HepG2 (cell line): ENCODE results near the gene KCNAB2. TPM values are rescaled to one million over a fixed set of nuclear protein-coding genes. Genes with fewer than 3 reads are reported as not detected.

Experiments used
- FOXK1 ChIP-seq: sonication (generic); formaldehyde crosslinking; IDR thresholded peaks from 2 replicates; pipeline ENCODE4 v1.4.0; 2020; ENCODE audit warnings: low read depth, missing genetic modification reagents, borderline replicate concordance
- FOXP1 ChIP-seq, 2 experiments: fragments of 450-650 bp in 1 of 2; IDR thresholded peaks; 2 replicates each; pipeline ENCODE4 v1.6.1; 2017 to 2018; ENCODE audit warnings: antibody characterized with exemption in 1 of 2
- MATR3 ChIP-seq: sonication (generic); formaldehyde crosslinking; IDR thresholded peaks from 2 replicates; pipeline ENCODE4 v1.4.0; 2020; ENCODE audit warnings: missing genetic modification reagents
- MEIS1 ChIP-seq: sonication (generic); formaldehyde crosslinking; IDR thresholded peaks from 2 replicates; pipeline ENCODE4 v1.9.0; 2021; ENCODE audit warnings: mild to moderate bottlenecking, missing genetic modification reagents, moderate library complexity, borderline replicate concordance
- NFKB2 ChIP-seq: sonication (generic); formaldehyde crosslinking; IDR thresholded peaks from 2 replicates; pipeline ENCODE4 v1.4.0; 2020; ENCODE audit warnings: missing genetic modification reagents, borderline replicate concordance
- PHF21A ChIP-seq: sonication (generic); formaldehyde crosslinking; IDR thresholded peaks from 2 replicates; pipeline ENCODE4 v1.5.0; 2020; ENCODE audit warnings: mild to moderate bottlenecking, missing genetic modification reagents
- POLR2AphosphoS2 ChIP-seq: IDR thresholded peaks from 2 replicates; pipeline ENCODE4 v1.6.1; 2011; ENCODE audit warnings: low read depth, low read length, improper control_type of control experiment
- RAD21 ChIP-seq: fragments of 450-650 bp; formaldehyde crosslinking; IDR thresholded peaks from 2 replicates; pipeline ENCODE4 v1.5.0; 2020; ENCODE audit warnings: mild to moderate bottlenecking
- RCOR2 ChIP-seq: IDR thresholded peaks from 2 replicates; pipeline ENCODE4 v1.6.1; 2016; ENCODE audit warnings: missing biosample characterization, missing genetic modification reagents
- RORA ChIP-seq: sonication (generic); formaldehyde crosslinking; IDR thresholded peaks from 2 replicates; pipeline ENCODE4 v1.5.0; 2020; ENCODE audit warnings: mild to moderate bottlenecking, missing genetic modification reagents, moderate library complexity
- SMAD3 ChIP-seq: sonication (generic); formaldehyde crosslinking; IDR thresholded peaks from 2 replicates; pipeline ENCODE4 v1.4.0; 2020; ENCODE audit warnings: missing genetic modification reagents
- SMC3 ChIP-seq: IDR thresholded peaks from 2 replicates; pipeline ENCODE4 v1.6.1; 2011; ENCODE audit warnings: low read length, improper control_type of control experiment
- SRY ChIP-seq: sonication (generic); formaldehyde crosslinking; IDR thresholded peaks from 2 replicates; pipeline ENCODE4 v1.8.0; 2022; ENCODE audit warnings: mild to moderate bottlenecking, missing genetic modification reagents
- ZFP90 ChIP-seq: sonication (generic); formaldehyde crosslinking; IDR thresholded peaks from 2 replicates; pipeline ENCODE4 v1.8.0; 2022; ENCODE audit warnings: missing genetic modification reagents, mild to moderate bottlenecking, inconsistent platforms, borderline replicate concordance
- ZNF3 ChIP-seq: IDR thresholded peaks from 2 replicates; pipeline ENCODE4 v1.7.0; 2017; ENCODE audit warnings: inconsistent platforms
- ZNF331 ChIP-seq: sonication (generic); formaldehyde crosslinking; IDR thresholded peaks from 2 replicates; pipeline ENCODE4 v1.4.0; 2020; ENCODE audit warnings: missing genetic modification reagents
- ZNF614 ChIP-seq: IDR thresholded peaks from 2 replicates; pipeline ENCODE4 v1.6.1; 2018; ENCODE audit warnings: missing biosample characterization, missing genetic modification reagents, inconsistent platforms, borderline replicate concordance
- ZNF7 ChIP-seq: IDR thresholded peaks from 2 replicates; pipeline ENCODE4 v1.6.1; 2016; ENCODE audit warnings: missing biosample characterization, missing genetic modification reagents
- polyA plus RNA-seq, 8 experiments: library from polyadenylated mRNA; depleted of rRNA in 3 of 8; stranded (reverse) in 7 of 8; unstranded in 1 of 8; fragments of >200 nt; fragmentation: Illumina TruSeq in 4 of 8; extraction: Trizol in 4 of 8; gene quantifications; 2 replicates each; pipeline versions ENCODE4 v1.2.1 to v1.2.3, GENCODE V29; 2011 to 2016; ENCODE audit warnings: low read depth in 4 of 8, missing spikeins in 1 of 8, mixed read lengths in 1 of 8; ENCODE audit not compliant: insufficient read depth in 1 of 8
- total RNA-seq, 5 experiments: library from RNA; depleted of rRNA; stranded (reverse); fragments of >200 nt; fragmentation: Illumina TruSeq; extraction: Trizol; gene quantifications; 2 replicates each; pipeline ENCODE4 v1.2.3, GENCODE V29; 2016; ENCODE audit warnings: low read depth in 1 of 5
- TF ChIP-seq, protein P1 (sequence below): sonication (generic); formaldehyde crosslinking; IDR thresholded peaks from 2 replicates; pipeline ENCODE4 v1.9.0; 2022; ENCODE audit warnings: low read depth, missing genetic modification reagents
- TF ChIP-seq, protein P2 (sequence below), 2 experiments: sonication (generic) in 1 of 2; formaldehyde crosslinking in 1 of 2; IDR thresholded peaks; 2 replicates each; pipeline versions ENCODE4 v1.4.0 to v1.6.1; 2016 to 2020; ENCODE audit warnings: borderline replicate concordance in 1 of 2, low read depth in 1 of 2, mild to moderate bottlenecking in 1 of 2, missing genetic modification reagents in 1 of 2
- TF ChIP-seq, protein P3 (sequence below), 2 experiments: IDR thresholded peaks; 2 replicates each; pipeline ENCODE4 v1.6.1; 2011 to 2012; ENCODE audit warnings: low read length in 2 of 2, borderline replicate concordance in 1 of 2, low read depth in 1 of 2, mild to moderate bottlenecking in 1 of 2, moderate library complexity in 1 of 2

KCNAB2 gene
- total and polyA plus RNA-seq, 2 of the 13 experiments (the other 11 are each of a cell fraction or from before 2014, with no cell fraction given): 6.2 to 8.8 TPM

DNA sequence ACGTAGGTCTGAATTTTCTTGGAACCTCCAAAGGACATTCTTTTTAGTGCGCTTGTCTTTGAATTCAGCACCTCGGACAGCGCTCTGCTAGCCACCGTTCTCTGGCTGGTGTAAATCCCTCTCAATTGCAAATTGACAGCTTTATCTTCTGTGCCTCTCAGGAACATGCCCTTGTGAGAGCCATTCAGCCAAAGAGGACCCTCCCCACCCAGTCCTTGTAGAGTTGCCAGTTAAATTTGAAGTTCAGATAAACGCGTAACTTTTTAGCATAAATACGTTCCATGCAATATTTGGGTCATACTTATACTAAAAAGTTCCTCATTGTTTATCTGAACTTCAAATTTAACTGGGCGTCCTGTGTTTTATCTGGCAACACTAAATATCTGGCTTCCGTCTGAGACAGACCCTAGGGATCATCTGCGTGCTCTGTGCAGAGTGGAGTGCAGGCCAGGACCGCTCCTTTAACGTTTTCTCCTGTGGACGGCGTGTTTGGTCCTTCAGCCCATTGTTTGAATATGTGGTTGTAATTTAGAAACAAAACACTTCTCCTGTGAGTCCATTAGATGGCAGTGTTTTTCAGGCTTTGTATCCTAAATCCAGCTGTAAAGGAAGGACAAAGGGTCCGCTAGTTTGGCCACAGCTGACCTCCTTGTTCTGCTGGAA lies 7.0 kb downstream of the KCNAB2 start (continued):
- TF ChIP-seq, protein P1, sequence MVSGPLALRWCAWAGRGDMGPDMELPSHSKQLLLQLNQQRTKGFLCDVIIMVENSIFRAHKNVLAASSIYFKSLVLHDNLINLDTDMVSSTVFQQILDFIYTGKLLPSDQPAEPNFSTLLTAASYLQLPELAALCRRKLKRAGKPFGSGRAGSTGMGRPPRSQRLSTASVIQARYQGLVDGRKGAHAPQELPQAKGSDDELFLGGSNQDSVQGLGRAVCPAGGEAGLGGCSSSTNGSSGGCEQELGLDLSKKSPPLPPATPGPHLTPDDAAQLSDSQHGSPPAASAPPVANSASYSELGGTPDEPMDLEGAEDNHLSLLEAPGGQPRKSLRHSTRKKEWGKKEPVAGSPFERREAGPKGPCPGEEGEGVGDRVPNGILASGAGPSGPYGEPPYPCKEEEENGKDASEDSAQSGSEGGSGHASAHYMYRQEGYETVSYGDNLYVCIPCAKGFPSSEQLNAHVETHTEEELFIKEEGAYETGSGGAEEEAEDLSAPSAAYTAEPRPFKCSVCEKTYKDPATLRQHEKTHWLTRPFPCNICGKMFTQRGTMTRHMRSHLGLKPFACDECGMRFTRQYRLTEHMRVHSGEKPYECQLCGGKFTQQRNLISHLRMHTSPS (CRISPR knock-in tag): no peak
- TF ChIP-seq ZNF3 (CRISPR knock-in tag): 0 out of 2 replicates have a peak, but pooled peaks have one; percentile 25
- no peak; the same call in 1 of the 2 replicates for TF ChIP-seq NFKB2
- 0 out of 2 replicates have a peak, but pooled peaks have one; percentile 63 for TF ChIP-seq SMAD3 (CRISPR knock-in tag)
- TF ChIP-seq ZNF614: no peak
- TF ChIP-seq ZFP90 (CRISPR knock-in tag): no peak
- TF ChIP-seq SMC3: peak; percentile 35; the same call in 1 of the 2 replicates
- TF ChIP-seq RCOR2 (CRISPR knock-in tag): no peak
- peak; percentile 32; the same call in 1 of the 2 replicates for TF ChIP-seq FOXK1 (CRISPR knock-in tag)
- TF ChIP-seq, protein P2, sequence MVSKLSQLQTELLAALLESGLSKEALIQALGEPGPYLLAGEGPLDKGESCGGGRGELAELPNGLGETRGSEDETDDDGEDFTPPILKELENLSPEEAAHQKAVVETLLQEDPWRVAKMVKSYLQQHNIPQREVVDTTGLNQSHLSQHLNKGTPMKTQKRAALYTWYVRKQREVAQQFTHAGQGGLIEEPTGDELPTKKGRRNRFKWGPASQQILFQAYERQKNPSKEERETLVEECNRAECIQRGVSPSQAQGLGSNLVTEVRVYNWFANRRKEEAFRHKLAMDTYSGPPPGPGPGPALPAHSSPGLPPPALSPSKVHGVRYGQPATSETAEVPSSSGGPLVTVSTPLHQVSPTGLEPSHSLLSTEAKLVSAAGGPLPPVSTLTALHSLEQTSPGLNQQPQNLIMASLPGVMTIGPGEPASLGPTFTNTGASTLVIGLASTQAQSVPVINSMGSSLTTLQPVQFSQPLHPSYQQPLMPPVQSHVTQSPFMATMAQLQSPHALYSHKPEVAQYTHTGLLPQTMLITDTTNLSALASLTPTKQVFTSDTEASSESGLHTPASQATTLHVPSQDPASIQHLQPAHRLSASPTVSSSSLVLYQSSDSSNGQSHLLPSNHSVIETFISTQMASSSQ (IDR thresholded peaks at IDR 0.05; ENCODE audit: low read depth): no peak
- TF ChIP-seq, protein P2 (CRISPR knock-in tag; IDR thresholded peaks at IDR 0.05; ENCODE audit: borderline replicate concordance): no peak
- TF ChIP-seq FOXP1 (IDR thresholded peaks at IDR 0.05): no peak
- TF ChIP-seq FOXP1 (CRISPR knock-in tag; IDR thresholded peaks at IDR 0.05): no peak
- TF ChIP-seq MEIS1 (CRISPR knock-in tag): no peak
- peak; percentile 88 for TF ChIP-seq ZNF331 (CRISPR knock-in tag)
- TF ChIP-seq PHF21A (CRISPR knock-in tag): no peak
- TF ChIP-seq ZNF7: 0 out of 2 replicates have a peak, but pooled peaks have one; percentile 17
- no peak for TF ChIP-seq POLR2AphosphoS2
- no peak for TF ChIP-seq RORA (CRISPR knock-in tag)
- TF ChIP-seq RAD21 (CRISPR knock-in tag): no peak
- TF ChIP-seq, protein P3, sequence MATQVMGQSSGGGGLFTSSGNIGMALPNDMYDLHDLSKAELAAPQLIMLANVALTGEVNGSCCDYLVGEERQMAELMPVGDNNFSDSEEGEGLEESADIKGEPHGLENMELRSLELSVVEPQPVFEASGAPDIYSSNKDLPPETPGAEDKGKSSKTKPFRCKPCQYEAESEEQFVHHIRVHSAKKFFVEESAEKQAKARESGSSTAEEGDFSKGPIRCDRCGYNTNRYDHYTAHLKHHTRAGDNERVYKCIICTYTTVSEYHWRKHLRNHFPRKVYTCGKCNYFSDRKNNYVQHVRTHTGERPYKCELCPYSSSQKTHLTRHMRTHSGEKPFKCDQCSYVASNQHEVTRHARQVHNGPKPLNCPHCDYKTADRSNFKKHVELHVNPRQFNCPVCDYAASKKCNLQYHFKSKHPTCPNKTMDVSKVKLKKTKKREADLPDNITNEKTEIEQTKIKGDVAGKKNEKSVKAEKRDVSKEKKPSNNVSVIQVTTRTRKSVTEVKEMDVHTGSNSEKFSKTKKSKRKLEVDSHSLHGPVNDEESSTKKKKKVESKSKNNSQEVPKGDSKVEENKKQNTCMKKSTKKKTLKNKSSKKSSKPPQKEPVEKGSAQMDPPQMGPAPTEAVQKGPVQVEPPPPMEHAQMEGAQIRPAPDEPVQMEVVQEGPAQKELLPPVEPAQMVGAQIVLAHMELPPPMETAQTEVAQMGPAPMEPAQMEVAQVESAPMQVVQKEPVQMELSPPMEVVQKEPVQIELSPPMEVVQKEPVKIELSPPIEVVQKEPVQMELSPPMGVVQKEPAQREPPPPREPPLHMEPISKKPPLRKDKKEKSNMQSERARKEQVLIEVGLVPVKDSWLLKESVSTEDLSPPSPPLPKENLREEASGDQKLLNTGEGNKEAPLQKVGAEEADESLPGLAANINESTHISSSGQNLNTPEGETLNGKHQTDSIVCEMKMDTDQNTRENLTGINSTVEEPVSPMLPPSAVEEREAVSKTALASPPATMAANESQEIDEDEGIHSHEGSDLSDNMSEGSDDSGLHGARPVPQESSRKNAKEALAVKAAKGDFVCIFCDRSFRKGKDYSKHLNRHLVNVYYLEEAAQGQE (IDR thresholded peaks at IDR 0.05; ENCODE audit: borderline replicate concordance in 1 of 2, low read depth in 1 of 2, low read length in 2 of 2): peak; percentile 92 to 98
- no peak for TF ChIP-seq MATR3 (CRISPR knock-in tag)
- peak; percentile 80; the same call in 1 of the 2 replicates for TF ChIP-seq SRY (CRISPR knock-in tag)
